Measurements from ENCODE around the gene SDSL. TPM values are rescaled to one million over a fixed set of nuclear protein-coding genes. Genes with fewer than 3 reads are reported as not detected.

The SDSL gene
- total and polyA plus RNA-seq, 5 donors, result 4.2 to 9.5 (median 6.3) TPM

DNA sequence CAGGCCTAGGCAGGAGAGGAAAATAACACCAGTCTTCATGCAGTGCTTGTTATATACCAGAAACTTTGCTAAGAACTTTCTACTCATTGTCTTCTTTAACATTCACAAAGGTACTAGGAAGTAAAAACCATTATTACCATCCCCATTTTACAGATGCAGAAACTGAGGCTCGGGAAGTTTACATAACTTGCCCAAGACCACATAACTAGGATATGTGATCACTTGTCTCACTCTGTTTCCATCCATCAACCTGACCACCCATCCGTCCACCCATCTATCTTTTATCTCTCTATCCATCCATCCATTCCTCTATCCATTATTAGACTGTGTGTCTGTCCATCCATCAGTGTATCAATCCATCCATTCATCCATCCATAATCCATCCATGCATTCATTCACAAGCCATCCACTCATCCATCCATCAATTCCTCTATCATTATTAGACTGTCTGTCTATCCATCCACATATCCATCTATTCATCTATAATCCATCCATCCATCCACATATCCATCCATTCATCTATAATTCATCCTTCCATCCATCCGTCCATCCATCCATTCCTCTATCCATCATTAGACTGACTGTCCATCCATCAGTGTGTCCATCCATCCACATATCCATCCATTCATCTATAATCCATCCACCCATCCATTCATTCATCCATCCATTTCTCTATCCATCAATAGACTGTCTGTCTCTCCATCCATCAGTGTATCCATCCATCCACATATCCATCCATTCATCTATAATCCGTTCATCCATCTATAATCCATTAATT lies 16.5 kb downstream of the SDSL start:
- H3K4me1 ChIP-seq (ENCODE audit: control insufficient read depth, insufficient read depth, low read length), result no peaks in the 10 kb centered on the region
- H3K27ac ChIP-seq (ENCODE audit: low read length), result no peak overlapping the region
- no peaks in the 10 kb centered on the region for H3K9me3 ChIP-seq (ENCODE audit: control insufficient read depth, low read length)
- DNase-seq (no peak), ATAC-seq (no peak)
- H3K4me3 ChIP-seq (ENCODE audit: low read length), result no peak overlapping the region
- H3K27me3 ChIP-seq (ENCODE audit: control insufficient read depth, insufficient read depth), result no peaks in the 10 kb centered on the region
- 76% methylated on average over 4 of the region's 4 CpGs for WGBS
- intact Hi-C loops (cut with DNase I), result no loop called here

DNA sequence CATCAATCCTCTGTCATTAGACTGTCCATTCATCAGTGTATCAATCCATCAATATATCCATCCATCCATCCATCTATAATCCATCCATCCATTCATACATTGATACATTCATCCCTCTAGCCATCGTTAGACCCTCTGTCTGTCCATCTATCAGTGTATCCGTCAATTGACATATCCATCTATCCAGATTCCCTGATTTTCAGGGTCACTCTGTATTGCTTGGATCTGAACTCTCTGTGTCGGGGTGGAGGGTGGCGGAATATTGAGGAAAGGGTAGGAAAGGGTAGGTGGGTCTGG lies 17.1 kb downstream of the SDSL start:
- intact Hi-C loops (cut with DNase I), result no loop called here
- Histone ChIP-seq H3K9me3 (ENCODE audit: control insufficient read depth, low read length) (no peaks in the 10 kb centered on the region), H3K4me1 (ENCODE audit: control insufficient read depth, insufficient read depth, low read length) (no peaks in the 10 kb centered on the region), H3K4me3 (ENCODE audit: low read length) (no peak overlapping the region), H3K27me3 (ENCODE audit: control insufficient read depth, insufficient read depth) (no peaks in the 10 kb centered on the region), H3K27ac (ENCODE audit: low read length) (no peak overlapping the region)
- 37% methylated on average over 4 of the region's 4 CpGs for WGBS
- DNase-seq (no peak), ATAC-seq (no peak)

DNA sequence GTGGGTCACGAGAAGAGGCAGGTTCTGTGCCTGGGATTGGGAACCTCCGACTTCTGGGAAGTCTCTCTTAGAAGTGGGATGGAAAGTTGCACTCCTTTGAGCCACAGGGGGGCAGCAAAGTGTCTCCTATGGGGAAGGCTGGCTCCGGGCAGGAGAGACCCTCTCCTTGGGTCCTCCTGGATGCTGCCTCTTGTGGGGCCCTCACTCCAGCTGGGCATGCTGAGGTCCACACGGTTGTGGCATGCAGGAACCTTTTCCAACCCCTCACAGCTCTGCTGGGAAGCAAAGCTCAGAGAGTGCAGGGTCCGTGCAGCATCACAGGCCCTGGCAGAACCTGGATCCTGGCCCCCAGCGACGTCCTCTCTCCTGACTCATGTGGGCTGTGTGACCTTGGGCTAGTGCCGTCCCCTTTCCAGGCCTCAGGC lies 17.4 kb downstream of the SDSL start:
- Histone ChIP-seq H3K4me1 (ENCODE audit: control insufficient read depth, insufficient read depth, low read length) (no peaks in the 10 kb centered on the region), H3K9me3 (ENCODE audit: control insufficient read depth, low read length) (no peaks in the 10 kb centered on the region), H3K4me3 (ENCODE audit: low read length) (no peak overlapping the region), H3K27me3 (ENCODE audit: control insufficient read depth, insufficient read depth) (no peaks in the 10 kb centered on the region), H3K27ac (ENCODE audit: low read length) (no peak overlapping the region)
- intact Hi-C loops (cut with DNase I), result loop anchor here in 1 of 4 donors (5.0 kb wide), 1 partner anchor 473 kb away; no protein-coding TSS in a partner anchor
- DNase-seq, result peak; percentile 43 to 72 (median 71)
- 26% methylated on average over 8 of the region's 8 CpGs for WGBS
- peak; percentile 37 to 48 for ATAC-seq

DNA sequence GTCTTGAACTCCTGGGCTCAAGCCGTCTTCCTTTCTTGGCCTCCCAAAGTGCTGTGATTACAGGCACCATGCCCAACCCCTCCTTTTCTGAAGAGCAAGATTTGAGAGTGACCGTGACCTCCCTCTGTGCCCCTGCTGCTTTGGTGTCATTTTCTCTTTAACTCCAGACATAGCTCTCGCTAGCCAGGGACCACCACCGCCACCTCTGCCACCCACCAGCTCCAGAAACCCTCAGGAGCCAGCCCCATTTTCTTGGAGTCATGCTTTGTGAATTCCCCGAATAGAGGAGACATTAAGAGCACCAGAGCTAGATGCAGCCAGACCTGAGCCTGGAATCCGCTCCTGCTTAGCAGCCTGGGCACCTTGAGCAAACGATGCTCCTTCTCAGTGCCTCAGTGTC lies 18.2 kb downstream of the SDSL start:
- no peak overlapping the region for H3K4me3 ChIP-seq (ENCODE audit: low read length)
- intact Hi-C loops (cut with DNase I), result loop anchor here in 1 of 4 donors (5.0 kb wide), 1 partner anchor 472 kb away; no protein-coding TSS in a partner anchor
- no peaks in the 10 kb centered on the region for H3K4me1 ChIP-seq (ENCODE audit: control insufficient read depth, insufficient read depth, low read length)
- H3K27me3 ChIP-seq (ENCODE audit: control insufficient read depth, insufficient read depth), result no peaks in the 10 kb centered on the region
- no peaks in the 10 kb centered on the region for H3K9me3 ChIP-seq (ENCODE audit: control insufficient read depth, low read length)
- WGBS, result 64% methylated on average over 7 of the region's 7 CpGs
- DNase-seq (no peak), ATAC-seq (no peak)
- H3K27ac ChIP-seq (ENCODE audit: low read length), result no peak overlapping the region

DNA sequence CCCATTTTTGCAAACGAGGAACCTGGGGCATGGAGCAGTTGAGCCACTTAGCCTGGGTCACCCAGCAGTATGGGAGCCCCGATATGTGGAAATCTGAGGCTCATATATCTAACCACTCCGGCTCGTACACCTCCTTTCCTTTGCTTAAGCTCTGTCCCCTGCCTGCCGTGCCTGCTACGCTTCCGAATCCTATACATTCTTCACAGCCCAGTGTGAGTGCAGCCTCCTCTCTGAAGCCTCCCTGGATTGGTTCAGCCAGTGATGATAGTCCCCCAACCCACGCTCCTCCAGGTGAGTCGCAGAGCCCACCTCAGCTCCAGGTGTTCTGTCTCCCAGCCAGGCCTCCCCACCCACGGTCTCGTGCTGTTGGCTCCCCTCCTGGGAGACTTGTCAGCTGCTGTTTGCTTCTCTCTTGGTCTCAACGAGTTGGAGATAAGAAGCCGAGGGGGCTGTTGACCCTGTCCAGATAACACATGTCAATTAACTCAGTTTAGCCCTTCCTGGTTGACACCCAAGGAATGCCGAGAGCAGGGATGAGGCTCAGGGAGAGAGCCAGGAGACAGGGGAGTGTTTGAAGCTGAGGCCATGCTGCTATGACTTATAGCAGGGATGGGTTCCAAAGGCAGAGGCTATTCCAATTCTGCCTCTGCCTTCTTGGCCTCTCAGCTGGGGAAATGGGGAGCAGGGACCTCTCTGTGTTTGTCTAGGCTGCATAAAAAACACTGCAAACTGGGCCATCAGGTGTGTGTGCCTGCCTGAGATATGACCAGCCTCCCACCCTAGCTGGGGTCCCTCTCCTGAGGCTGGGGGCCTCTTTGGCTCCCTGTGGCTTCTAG lies 19.0 kb downstream of the SDSL start:
- Histone ChIP-seq H3K9me3 (ENCODE audit: control insufficient read depth, low read length) (no peaks in the 10 kb centered on the region), H3K4me3 (ENCODE audit: low read length) (no peak overlapping the region), H3K27ac (ENCODE audit: low read length) (no peak overlapping the region), H3K27me3 (ENCODE audit: control insufficient read depth, insufficient read depth) (no peaks in the 10 kb centered on the region), H3K4me1 (ENCODE audit: control insufficient read depth, insufficient read depth, low read length) (no peaks in the 10 kb centered on the region)
- 29% methylated on average over 14 of the region's 14 CpGs for WGBS
- ATAC-seq (no peak), DNase-seq (no peak)
- intact Hi-C loops (cut with DNase I), result loop anchor here in 1 of 4 donors (5.0 kb wide), 1 partner anchor 471 kb away; no protein-coding TSS in a partner anchor

DNA sequence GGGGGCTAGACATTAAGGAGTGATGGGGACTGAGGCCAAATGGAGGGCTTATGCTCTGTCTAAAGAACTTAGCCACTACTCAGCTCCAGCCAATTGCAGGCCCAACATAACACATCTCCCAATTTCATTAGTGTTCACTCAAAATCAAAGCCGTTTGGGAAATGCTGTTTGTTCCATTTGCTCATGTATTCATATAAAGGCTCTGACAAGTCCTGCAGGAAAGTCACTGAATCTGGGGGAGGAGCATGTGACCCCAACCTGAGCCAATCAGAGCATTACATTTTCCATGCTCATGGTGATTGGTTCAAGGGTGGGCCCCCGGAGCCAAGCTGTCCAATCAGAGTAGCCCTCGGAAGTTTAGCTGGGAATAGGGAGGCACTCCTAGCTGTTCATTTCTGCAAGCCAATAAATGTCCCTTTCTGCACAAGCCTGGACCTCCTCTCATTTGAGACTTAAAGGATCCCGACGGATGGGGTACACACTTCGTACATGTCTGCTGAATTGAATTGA lies 20.9 kb downstream of the SDSL start:
- no peaks in the 10 kb centered on the region for H3K27me3 ChIP-seq (ENCODE audit: control insufficient read depth, insufficient read depth)

DNA sequence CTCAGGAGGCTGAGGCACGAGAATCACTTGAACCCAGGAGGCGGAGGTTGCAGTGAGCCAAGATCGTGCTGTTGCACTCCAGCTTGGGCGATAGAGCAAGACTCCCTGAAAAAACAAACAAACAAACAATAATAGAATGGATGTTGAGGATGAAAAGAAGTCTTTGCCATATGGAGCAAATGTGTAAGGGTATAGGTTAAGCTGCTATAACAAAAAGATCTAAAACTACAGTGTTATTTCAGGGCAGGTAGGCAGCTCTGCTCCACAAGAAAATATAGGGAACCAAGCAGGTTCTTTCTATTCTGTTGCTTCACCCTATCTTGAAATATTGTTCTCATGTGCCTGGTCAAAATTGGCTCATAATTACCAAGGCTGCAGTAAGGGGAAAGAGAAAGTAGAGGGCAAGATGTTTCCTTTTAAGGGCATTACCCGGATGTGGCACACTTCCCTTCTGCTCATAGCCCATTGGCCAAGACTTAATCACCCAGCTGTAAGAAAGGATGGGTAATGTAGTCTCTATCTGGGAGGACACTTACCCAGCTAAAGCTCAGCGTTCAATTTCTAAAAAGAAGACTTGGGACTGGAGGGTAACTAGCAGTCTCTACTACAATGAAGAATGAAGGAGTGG lies 23.5 kb downstream of the SDSL start:
- WGBS, result 83% methylated on average over 6 of the region's 6 CpGs
- H3K9me3 ChIP-seq (ENCODE audit: control insufficient read depth, low read length), result no peaks in the 10 kb centered on the region
- no peak for ATAC-seq
- no peak for DNase-seq
- H3K27ac ChIP-seq (ENCODE audit: low read length), result no peak overlapping the region
- H3K4me1 ChIP-seq (ENCODE audit: control insufficient read depth, insufficient read depth, low read length), result no peaks in the 10 kb centered on the region
- no peak overlapping the region for H3K4me3 ChIP-seq (ENCODE audit: low read length)
- intact Hi-C loops (cut with DNase I), result no loop called here
- no peaks in the 10 kb centered on the region for H3K27me3 ChIP-seq (ENCODE audit: control insufficient read depth, insufficient read depth)

More for the DNA sequence above, 20.9 kb downstream of the SDSL start:
- WGBS, result 84% methylated on average over 6 of the region's 6 CpGs
- Histone ChIP-seq H3K4me3 (ENCODE audit: low read length) (no peak overlapping the region), H3K4me1 (ENCODE audit: control insufficient read depth, insufficient read depth, low read length) (no peaks in the 10 kb centered on the region), H3K27ac (ENCODE audit: low read length) (no peak overlapping the region), H3K9me3 (ENCODE audit: control insufficient read depth, low read length) (no peaks in the 10 kb centered on the region)
- intact Hi-C loops (cut with DNase I), result loop anchor here in 1 of 4 donors (5.0 kb wide), 1 partner anchor 469 kb away; no protein-coding TSS in a partner anchor
- no peak for DNase-seq
- no peak for ATAC-seq

DNA sequence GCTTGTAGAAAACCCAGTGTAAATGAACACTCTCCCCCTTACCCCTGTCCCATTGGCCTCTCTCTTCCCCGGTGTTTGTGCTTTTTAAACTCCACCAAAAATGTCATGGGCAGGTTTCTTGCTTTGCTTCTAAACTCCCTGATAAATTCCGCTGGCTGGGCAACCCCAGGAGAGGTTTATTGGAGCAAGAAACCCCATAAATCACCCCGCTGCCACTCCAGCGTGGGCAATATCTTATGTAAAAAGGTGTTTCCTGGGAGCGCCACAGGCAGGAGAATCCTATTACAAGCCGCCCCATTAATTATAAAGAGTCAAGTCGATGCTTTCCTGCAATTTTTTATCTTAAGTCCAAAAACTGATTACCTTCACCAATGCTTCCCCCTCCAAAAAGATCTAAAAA lies 26.7 kb downstream of the SDSL start:
- ATAC-seq, result no peak
- no peak overlapping the region for H3K4me3 ChIP-seq (ENCODE audit: low read length)
- H3K4me1 ChIP-seq (ENCODE audit: control insufficient read depth, insufficient read depth, low read length), result no peaks in the 10 kb centered on the region
- intact Hi-C loops (cut with DNase I), result no loop called here
- H3K27me3 ChIP-seq (ENCODE audit: control insufficient read depth, insufficient read depth), result no peaks in the 10 kb centered on the region
- WGBS, result 49% methylated on average over 7 of the region's 7 CpGs
- no peaks in the 10 kb centered on the region for H3K9me3 ChIP-seq (ENCODE audit: control insufficient read depth, low read length)
- no peak overlapping the region for H3K27ac ChIP-seq (ENCODE audit: low read length)
- DNase-seq, result no peak

DNA sequence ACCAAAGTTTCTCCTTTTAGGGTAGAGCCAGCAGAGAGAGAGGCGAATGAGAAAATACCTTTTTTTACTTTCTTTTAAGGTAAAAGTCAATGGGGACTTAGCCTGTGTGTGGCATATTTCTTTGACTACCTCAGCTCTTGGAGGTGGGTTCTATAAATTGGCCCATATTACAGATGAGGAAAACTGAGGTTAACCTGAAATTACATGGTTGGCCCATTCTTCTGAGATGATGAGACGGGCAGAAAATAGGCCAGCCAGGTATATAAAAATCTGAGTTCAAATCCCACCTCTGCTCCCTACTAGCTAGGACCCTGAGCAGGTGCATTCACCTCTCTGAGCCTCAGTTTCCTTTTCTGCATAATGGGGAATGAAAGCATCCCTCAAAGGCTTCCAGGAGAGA lies 27.1 kb downstream of the SDSL start:
- no peaks in the 10 kb centered on the region for H3K27me3 ChIP-seq (ENCODE audit: control insufficient read depth, insufficient read depth)

DNA sequence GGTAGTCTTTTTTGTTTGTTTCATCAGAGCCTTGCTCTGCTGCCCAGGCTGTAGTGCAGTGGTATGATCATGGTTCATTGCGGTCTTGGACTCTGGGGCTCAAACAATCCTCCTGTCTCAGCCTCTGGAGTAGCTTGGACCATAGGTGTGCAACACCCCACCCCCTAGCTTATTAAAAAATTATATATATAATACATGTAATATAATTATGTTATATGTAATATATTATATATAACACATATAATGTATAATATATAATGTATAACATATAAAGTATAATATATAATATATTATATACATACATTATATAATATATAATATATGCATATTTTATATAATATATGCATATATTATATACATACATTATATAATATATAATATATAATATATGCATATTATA lies 27.7 kb downstream of the SDSL start:
- intact Hi-C loops (cut with DNase I), result no loop called here
- DNase-seq (no peak), ATAC-seq (no peak)
- Histone ChIP-seq H3K27ac (ENCODE audit: low read length) (no peak overlapping the region), H3K9me3 (ENCODE audit: control insufficient read depth, low read length) (no peaks in the 10 kb centered on the region), H3K4me3 (ENCODE audit: low read length) (no peak overlapping the region), H3K4me1 (ENCODE audit: control insufficient read depth, insufficient read depth, low read length) (no peaks in the 10 kb centered on the region), H3K27me3 (ENCODE audit: control insufficient read depth, insufficient read depth) (no peaks in the 10 kb centered on the region)
- WGBS, result 91% methylated on average over 1 of the region's 1 CpG

More for the DNA sequence above, 27.1 kb downstream of the SDSL start:
- 95% methylated on average over 2 of the region's 2 CpGs for WGBS
- no peak overlapping the region for H3K4me3 ChIP-seq (ENCODE audit: low read length)
- no peak for ATAC-seq
- intact Hi-C loops (cut with DNase I), result no loop called here
- no peaks in the 10 kb centered on the region for H3K9me3 ChIP-seq (ENCODE audit: control insufficient read depth, low read length)
- no peak for DNase-seq
- no peak overlapping the region for H3K27ac ChIP-seq (ENCODE audit: low read length)
- no peaks in the 10 kb centered on the region for H3K4me1 ChIP-seq (ENCODE audit: control insufficient read depth, insufficient read depth, low read length)

DNA sequence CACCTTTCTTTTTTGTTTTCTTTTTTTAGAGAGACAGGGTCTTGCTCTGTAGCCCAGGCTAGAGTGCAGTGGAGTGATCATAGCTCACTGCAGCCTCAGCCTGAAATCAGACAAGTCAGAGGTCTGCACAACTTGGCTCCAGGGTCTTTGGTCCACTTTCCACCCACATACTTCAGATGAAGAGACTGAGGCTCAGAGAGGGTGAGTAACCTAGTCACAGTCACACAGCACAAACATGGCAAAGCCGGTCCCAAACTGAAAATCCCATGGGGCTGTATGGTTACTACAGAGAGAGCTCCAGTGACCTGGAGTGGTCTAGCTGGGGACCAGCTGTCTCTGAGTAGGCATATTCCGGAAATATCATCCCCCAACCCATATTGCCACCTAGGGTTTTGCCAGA lies 30.3 kb downstream of the SDSL start:
- intact Hi-C loops (cut with DNase I), result no loop called here
- DNase-seq (no peak), ATAC-seq (no peak)
- Histone ChIP-seq H3K27ac (ENCODE audit: low read length) (no peak overlapping the region), H3K4me3 (ENCODE audit: low read length) (no peak overlapping the region), H3K27me3 (ENCODE audit: control insufficient read depth, insufficient read depth) (no peaks in the 10 kb centered on the region), H3K4me1 (ENCODE audit: control insufficient read depth, insufficient read depth, low read length) (no peaks in the 10 kb centered on the region), H3K9me3 (ENCODE audit: control insufficient read depth, low read length) (no peaks in the 10 kb centered on the region)
- WGBS, result 88% methylated on average over 2 of the region's 2 CpGs
